A549 treated with Hydrocortisone at 1 μM for 4 hours (cell line): Measurements from ENCODE around the gene THEM5. TPM values are rescaled to one million over a fixed set of nuclear protein-coding genes. Genes with fewer than 3 reads are reported as not detected.

Experiments used
- total RNA-seq: library from RNA; stranded (reverse); fragments of 200-300 nt; extraction: Qiagen RNA extraction; gene quantifications from 5 replicates; pipeline ENCODE4 v1.2.3, GENCODE V29; 2022

The THEM5 gene, protein sequence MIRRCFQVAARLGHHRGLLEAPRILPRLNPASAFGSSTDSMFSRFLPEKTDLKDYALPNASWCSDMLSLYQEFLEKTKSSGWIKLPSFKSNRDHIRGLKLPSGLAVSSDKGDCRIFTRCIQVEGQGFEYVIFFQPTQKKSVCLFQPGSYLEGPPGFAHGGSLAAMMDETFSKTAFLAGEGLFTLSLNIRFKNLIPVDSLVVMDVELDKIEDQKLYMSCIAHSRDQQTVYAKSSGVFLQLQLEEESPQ
- total RNA-seq = not detected in 5 replicates

DNA sequence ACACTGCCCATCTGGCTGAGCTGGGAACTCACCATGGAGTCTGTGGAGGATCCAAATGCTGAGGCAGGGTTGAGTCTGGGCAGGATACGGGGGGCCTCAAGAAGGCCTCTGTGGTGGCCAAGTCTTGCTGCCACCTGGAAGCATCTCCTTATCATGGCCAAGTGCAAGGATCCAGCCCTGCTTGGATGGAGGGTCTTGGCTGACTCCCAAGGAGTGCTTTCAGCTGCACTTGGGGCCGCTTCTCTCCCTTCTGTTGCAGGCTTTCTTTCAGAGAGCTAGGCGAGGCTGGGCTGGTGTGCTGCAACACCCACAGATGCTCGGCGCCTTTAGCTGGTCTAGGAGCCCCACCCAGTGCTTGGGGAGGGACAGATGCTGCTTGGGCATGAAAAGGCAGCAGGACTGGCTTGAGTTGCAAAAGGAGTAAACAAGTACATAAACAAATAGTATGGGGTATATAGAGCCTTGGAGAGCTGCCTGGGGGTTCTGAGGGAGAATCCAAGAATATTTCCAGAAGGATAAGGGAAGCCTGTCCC, at the start of gene THEM5:
TSS of gene THEM5 (minus strand) at position 302 of the 533 bp plus-strand sequence. CDS start at position 155, 147 bp downstream.

DNA sequence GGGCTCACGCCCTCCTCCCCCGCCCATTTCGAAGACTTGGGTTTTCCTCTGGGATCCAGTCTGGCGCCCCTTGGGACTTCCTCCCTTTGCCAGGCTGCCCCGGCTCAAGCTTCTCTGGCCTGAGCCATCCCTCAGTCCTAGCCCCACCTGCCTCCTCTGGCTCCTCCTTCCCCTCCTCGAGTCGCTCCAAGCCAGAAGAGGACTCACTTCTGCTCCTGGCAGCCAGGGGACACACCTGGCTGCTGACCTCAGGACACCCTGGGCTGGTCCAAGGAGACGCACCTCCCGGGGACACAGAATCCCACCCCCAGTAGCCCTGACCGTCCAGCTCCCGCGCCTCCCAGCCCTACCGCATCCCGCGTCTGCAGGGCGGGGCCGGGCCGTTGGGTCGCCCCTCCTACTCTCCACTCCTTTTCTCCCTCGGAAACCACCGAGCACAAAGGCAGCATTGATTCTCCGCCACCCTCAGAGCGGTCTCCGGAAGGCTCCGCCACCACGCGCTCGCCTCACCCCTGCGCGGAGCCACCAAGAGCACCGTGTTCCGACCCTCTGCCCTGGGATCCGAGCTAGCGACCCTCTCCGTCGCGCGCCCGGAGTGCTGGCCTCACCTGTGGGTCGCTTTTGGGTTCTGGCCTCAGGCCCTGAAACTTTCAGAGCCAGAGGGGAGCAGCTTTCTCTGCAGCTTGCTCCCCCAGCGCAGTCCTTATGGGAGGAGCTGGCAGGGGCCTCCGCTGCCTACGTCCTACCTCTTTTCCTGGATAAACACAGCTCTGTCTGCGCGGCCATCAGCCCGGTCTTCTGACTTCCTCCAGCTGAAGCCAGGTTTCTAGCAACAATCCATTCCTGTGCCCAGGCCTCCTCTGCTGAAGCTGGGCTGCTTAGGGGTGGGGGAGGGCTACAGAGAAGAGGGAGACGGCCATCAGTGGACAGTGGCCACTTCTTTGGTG, 13.8 kb downstream of the THEM5 start, which contains the start of gene C2CD4D:
TSS of gene C2CD4D (minus strand) at position 364 of the 947 bp plus-strand sequence. CDS start 831 bp downstream, outside the sequence.

DNA sequence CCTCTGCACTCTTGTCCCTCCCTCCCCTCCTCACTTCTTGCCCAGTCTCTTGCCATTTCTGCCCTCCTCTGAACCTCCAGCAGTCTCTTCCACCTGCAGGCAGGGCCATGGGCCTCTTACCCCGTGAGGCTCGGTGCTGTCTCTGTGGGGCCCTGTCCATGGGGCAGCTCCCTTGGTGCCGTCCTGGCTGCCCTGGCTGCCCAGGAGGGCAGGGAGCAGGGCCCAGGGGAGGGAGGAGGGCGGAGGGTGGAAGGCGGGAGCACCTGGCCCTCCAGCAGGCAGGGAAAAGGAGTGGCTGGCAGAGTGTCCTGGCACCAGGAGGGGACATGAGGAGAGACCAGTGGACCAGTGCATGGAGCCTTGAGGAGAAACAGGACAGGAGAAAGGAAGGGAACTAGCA, 21.9 kb downstream of the THEM5 start, which contains the start of gene RORC:
TSS of gene RORC (minus strand) at position 198 of the 400 bp plus-strand sequence. CDS start at position 160, 38 bp downstream.

DNA sequence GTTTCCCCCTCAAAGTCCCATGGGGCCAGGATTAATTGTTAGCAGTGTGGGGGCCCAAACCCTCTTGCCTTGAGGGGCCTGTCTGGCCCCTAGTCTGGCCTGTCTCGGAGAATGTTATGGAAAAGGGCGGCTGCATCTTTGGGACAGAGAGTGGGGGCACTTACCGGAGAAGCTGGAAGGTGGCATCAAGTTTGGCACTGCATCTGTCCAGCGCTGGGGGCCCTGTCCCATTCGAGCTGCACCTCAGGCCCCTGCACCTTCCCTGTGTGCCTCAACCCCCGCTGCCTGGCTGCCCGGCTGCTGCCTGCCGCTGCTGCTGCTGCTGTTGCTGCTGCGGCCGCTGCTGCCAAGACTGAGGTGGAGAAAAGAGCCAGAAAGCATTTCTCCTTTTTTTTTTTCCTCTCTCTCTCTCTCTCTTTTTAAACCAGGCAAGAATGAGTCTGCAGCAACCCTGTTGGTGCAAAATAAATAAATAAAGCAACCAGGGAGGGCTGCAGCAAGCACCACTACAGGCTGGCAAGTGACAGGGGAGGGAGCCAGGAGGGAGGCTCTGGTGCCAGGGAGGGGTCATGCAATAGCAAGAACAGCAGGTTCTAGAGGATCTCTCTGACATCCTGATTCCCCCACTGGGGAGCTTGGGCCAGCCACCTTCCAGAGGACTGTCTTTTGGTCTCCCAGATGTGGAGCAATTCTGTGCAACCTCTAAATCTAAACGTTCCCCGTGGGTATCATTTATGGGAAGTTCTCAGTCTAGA, 48.3 kb downstream of the THEM5 start, which contains the start of gene LINGO4:
TSS of gene LINGO4 (minus strand) at position 354 of the 755 bp plus-strand sequence. CDS start 2,715 bp downstream, outside the sequence.

Other genes starting within 250 kb of the THEM5 start
- gene SNX27, start 241.7 kb downstream of the THEM5 start, total RNA-seq = 7.3 to 13.8 TPM (median 7.8 TPM) in 5 replicates
- gene CELF3, start 136.9 kb downstream of the THEM5 start, total RNA-seq = not detected in 5 replicates
- gene RIIAD1, start 132.2 kb downstream of the THEM5 start, total RNA-seq = 0.41 TPM in 1 of 5 replicates, not detected in the others
- 68.3 to 87.8 TPM (median 85.6 TPM) in 5 replicates for gene MRPL9, start 90.2 kb downstream of the THEM5 start, total RNA-seq
- 5.5 to 7.3 TPM (median 5.8 TPM) in 5 replicates for gene TDRKH, start 63.2 kb downstream of the THEM5 start, total RNA-seq
- not detected in 5 replicates for gene LINGO4, start 48.3 kb downstream of the THEM5 start, total RNA-seq
- 0.05 to 0.13 TPM (median 0.08 TPM) in 4 of 5 replicates, not detected in the other for gene RORC, start 21.9 kb downstream of the THEM5 start, total RNA-seq
- gene C2CD4D, start 13.9 kb downstream of the THEM5 start, total RNA-seq = not detected in 5 replicates
- 13.0 to 14.7 TPM (median 13.2 TPM) in 5 replicates for gene THEM4, start 55.8 kb upstream of the THEM5 start, total RNA-seq
- gene S100A10, start 140.1 kb upstream of the THEM5 start, total RNA-seq = 1,665 to 2,678 TPM (median 2,486 TPM) in 5 replicates
- 1,506 to 1,968 TPM (median 1,956 TPM) in 5 replicates for gene S100A11, start 183.3 kb upstream of the THEM5 start, total RNA-seq
- not detected in 5 replicates for gene TCHHL1, start 235.4 kb upstream of the THEM5 start, total RNA-seq